GM18526 (cell line): ENCODE results near the gene ABCA8.

ENCODE experiments used
- POLR2A ChIP-seq: IDR thresholded peaks from 3 replicates; pipeline ENCODE4 v1.6.1; 2011; ENCODE audit not compliant: insufficient read length; ENCODE audit errors: extremely low read depth

The ABCA8 gene

GRCh38 chr17:68821860-68822696 is 133.1 kb downstream of the ABCA8 start:
- no peak for TF ChIP-seq POLR2A

DNA sequence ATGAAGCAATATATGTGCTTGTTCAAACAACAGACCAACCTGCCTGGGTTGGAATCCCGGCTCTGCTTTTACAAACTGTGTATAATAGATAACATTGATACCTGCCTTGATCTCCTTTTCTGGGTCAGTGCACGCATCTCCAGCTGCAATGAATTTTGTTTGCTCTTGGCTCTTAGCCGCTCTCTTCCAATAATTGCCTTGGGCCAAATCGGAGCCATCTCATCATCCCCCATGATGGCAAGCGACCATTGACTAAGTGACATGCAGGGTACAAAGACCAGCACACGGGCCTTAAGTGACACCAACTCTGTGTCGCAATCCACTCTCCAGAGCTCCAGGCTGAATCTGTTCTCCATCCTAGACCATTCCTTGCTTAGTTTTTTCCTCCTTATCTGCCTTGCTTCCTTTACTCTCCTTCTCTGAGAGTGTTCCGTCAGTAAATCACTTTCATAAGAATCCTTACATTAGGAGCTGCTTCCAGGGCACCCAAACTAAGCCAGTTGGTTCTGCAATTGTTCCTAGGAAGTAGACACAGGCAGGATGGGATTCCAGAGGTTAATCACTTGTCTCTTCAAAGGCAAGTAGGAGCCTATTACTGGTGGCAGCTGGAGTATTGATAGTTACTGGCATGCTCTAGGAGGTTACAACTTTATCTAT is 134.2 kb downstream of the ABCA8 start:
- no peak for TF ChIP-seq POLR2A

GRCh38 chr17:68820476-68820824 is 134.7 kb downstream of the ABCA8 start:
- no peak for TF ChIP-seq POLR2A

DNA sequence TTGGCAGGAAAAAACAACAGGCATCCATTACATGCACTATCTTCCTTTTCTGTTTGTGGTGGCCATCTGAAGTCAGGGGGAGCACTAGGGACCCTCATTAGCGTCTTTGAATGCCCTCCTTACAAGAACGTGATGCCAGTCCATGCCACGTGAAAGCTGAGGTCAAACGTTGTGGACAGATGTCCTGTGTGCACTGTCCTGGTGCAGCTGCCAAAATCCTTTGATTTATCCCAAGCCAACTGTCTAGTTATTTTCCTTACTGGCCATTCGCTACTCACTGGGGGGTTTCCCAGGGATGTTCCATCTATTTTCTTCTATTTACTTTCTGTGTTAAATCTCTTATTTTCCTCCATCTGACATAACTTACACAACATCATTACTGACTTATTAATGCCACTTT is 135.7 kb downstream of the ABCA8 start:
- TF ChIP-seq POLR2A: no peak
